ENCODE measurements around the gene C5orf47. TPM values are rescaled to one million over a fixed set of nuclear protein-coding genes. Genes with fewer than 3 reads are reported as not detected.
A peak's percentile ranks its signal among the peaks of the same experiment; 100 is the strongest.

The C5orf47 gene
- total RNA-seq, 6 experiments from 2014 or later: not detected

GRCh38 chr5:173945160-173945559 lies 43.8 kb upstream of the C5orf47 start:
- Mint-ChIP-seq H3K36me3 (ENCODE audit: low read depth) (peaks cover 28% of the 10 kb centered on the region), H3K27me3 (ENCODE audit: insufficient read depth) (no peaks in the 10 kb centered on the region), H3K9me3 (no peaks in the 10 kb centered on the region), H3K4me1 (ENCODE audit: low read depth) (peaks cover 23% of the 10 kb centered on the region), H3K27ac (no peak overlapping the region), H3K4me3 (no peak overlapping the region)
- no peak for DNase-seq
- no peak for TF ChIP-seq CTCF (IDR thresholded peaks at IDR 0.05)

- TF ChIP-seq CTCF (IDR thresholded peaks at IDR 0.05): no peak
- Mint-ChIP-seq H3K9me3 (no peaks in the 10 kb centered on the region), H3K4me3 (no peak overlapping the region), H3K4me1 (ENCODE audit: low read depth) (peaks cover 18% of the 10 kb centered on the region), H3K36me3 (ENCODE audit: low read depth) (peaks cover 28% of the 10 kb centered on the region), H3K27me3 (ENCODE audit: insufficient read depth) (no peaks in the 10 kb centered on the region), H3K27ac (no peak overlapping the region)
- no peak for DNase-seq
Measured at GRCh38 chr5:173946323-173946722, 42.6 kb upstream of the C5orf47 start.

- no peak for TF ChIP-seq CTCF (IDR thresholded peaks at IDR 0.05)
- Mint-ChIP-seq H3K4me1 (ENCODE audit: low read depth) (peaks cover 37% of the 10 kb centered on the region), H3K27me3 (ENCODE audit: insufficient read depth) (no peaks in the 10 kb centered on the region; the same call in 1 of the 2 replicates), H3K36me3 (ENCODE audit: low read depth) (peaks cover 55% of the 10 kb centered on the region), H3K9me3 (no peaks in the 10 kb centered on the region), H3K4me3 (no peak overlapping the region), H3K27ac (no peak overlapping the region)
- no peak for DNase-seq
Measured at GRCh38 chr5:173950829-173951228, 38.1 kb upstream of the C5orf47 start.

GRCh38 chr5:173953528-173954090 lies 35.4 kb upstream of the C5orf47 start:
- DNase-seq: peak; percentile 69
- peak overlapping the region; percentile 11 for H3K4me3 Mint-ChIP-seq
- H3K9me3 Mint-ChIP-seq: no peaks in the 10 kb centered on the region
- peaks cover 42% of the 10 kb centered on the region for H3K4me1 Mint-ChIP-seq (ENCODE audit: low read depth)
- no peaks in the 10 kb centered on the region; the same call in 1 of the 2 replicates for H3K27me3 Mint-ChIP-seq (ENCODE audit: insufficient read depth)
- no peak for TF ChIP-seq CTCF (IDR thresholded peaks at IDR 0.05)
- H3K27ac Mint-ChIP-seq: peak overlapping the region; percentile 85
- peaks cover 40% of the 10 kb centered on the region for H3K36me3 Mint-ChIP-seq (ENCODE audit: low read depth)

- peak; percentile 86 for DNase-seq
- TF ChIP-seq CTCF (IDR thresholded peaks at IDR 0.05): no peak
- H3K36me3 Mint-ChIP-seq (ENCODE audit: low read depth): peaks cover 34% of the 10 kb centered on the region
Measured at GRCh38 chr5:173954671-173955521, 34.1 kb upstream of the C5orf47 start.

More at GRCh38 chr5:173954671-173955521, 34.1 kb upstream of the C5orf47 start:
- Mint-ChIP-seq H3K27ac (peak overlapping the region; percentile 85), H3K4me1 (ENCODE audit: low read depth) (peaks cover 42% of the 10 kb centered on the region), H3K4me3 (peak overlapping the region; percentile 61), H3K27me3 (ENCODE audit: insufficient read depth) (no peaks in the 10 kb centered on the region; the same call in 1 of the 2 replicates), H3K9me3 (no peaks in the 10 kb centered on the region)

Data from HFFc6 (cell line).